Caco-2 (cell line): ENCODE measurements around the gene ERC2. TPM values are rescaled to one million over a fixed set of nuclear protein-coding genes. Genes with fewer than 3 reads are reported as not detected.

Experiments used
- BruUV-seq: library from RNA; stranded (reverse); fragments of 400-500 nt; replicated peaks from 2 replicates; lab custom pipeline; 2021; lab: Mats Ljungman, UMichigan
- CTCF ChIA-PET: fragments of 300-600 bp; sonication (Branson Sonifier 250); formaldehyde crosslinking; loops from one replicate; lab custom pipeline; 2022; ENCODE audit warnings: antibody characterized with exemption; lab: Charles Lee
- POLR2A ChIA-PET: fragments of 300-600 bp; sonication (Branson Sonifier 250); formaldehyde crosslinking; loops from one replicate; lab custom pipeline; 2022; ENCODE audit warnings: antibody characterized with exemption; lab: Charles Lee
- DNase-seq, 2 experiments: peaks; one replicate each; pipeline versions ENCODE4 v3.0.0 to v3.0.0-alpha.2; 2020 to 2022
- H3K27me3 ChIP-seq: replicated peaks from 2 replicates; pipeline ENCODE4 v1.6.0; 2011; ENCODE audit warnings: low read length; ENCODE audit not compliant: control insufficient read depth, insufficient read depth
- H3K36me3 ChIP-seq: 2 replicates; pipeline ENCODE4 v1.5.1; 2011; ENCODE audit warnings: low read length; ENCODE audit not compliant: control insufficient read depth, insufficient read depth
- H3K4me1 ChIP-seq: fragments of 250-450 bp; sonication (Bioruptor Pico); 2 replicates; pipeline ENCODE4 v1.5.1; 2020; ENCODE audit warnings: mild to moderate bottlenecking
- H3K4me3 ChIP-seq: 2 replicates; pipeline ENCODE4 v1.5.1; 2011; ENCODE audit warnings: low read depth, mild to moderate bottlenecking, control low read depth, low read length
- H3K9me3 ChIP-seq: fragments of 250-450 bp; sonication (Bioruptor Pico); 2 replicates; pipeline ENCODE4 v1.5.1; 2020; ENCODE audit warnings: mild to moderate bottlenecking, moderate library complexity
- H3K27ac Mint-ChIP-seq: one replicate; pipeline ENCODE4 v1.8.0; 2022; ENCODE audit warnings: mixed read lengths; ENCODE audit not compliant: unreplicated experiment
- H3K27me3 Mint-ChIP-seq: one replicate; pipeline ENCODE4 v1.8.0; 2022; ENCODE audit warnings: mixed read lengths; ENCODE audit not compliant: insufficient read depth, unreplicated experiment
- H3K36me3 Mint-ChIP-seq: one replicate; pipeline ENCODE4 v1.8.0; 2022; ENCODE audit warnings: mild to moderate bottlenecking, mixed read lengths; ENCODE audit not compliant: insufficient read depth, unreplicated experiment
- H3K4me1 Mint-ChIP-seq: one replicate; pipeline ENCODE4 v1.8.0; 2022; ENCODE audit warnings: low read depth, mixed read lengths; ENCODE audit not compliant: unreplicated experiment
- H3K4me3 Mint-ChIP-seq: one replicate; pipeline ENCODE4 v1.8.0; 2022; ENCODE audit warnings: mild to moderate bottlenecking, moderate library complexity, mixed read lengths; ENCODE audit not compliant: unreplicated experiment
- H3K9me3 Mint-ChIP-seq: one replicate; pipeline ENCODE4 v1.8.0; 2022; ENCODE audit warnings: mixed read lengths; ENCODE audit not compliant: unreplicated experiment
- CTCF ChIP-seq, 2 experiments: fragments of 200-600 bp in 1 of 2; IDR thresholded peaks; 1 replicate in 1 of 2; 2 replicates in 1 of 2; pipeline versions ENCODE4 v1.5.1 to v1.8.0; 2011 to 2022; ENCODE audit warnings: antibody characterized with exemption in 1 of 2, control low read depth in 1 of 2, inconsistent platforms in 1 of 2, low read depth in 1 of 2, low read length in 1 of 2, mild to moderate bottlenecking in 1 of 2, moderate library complexity in 1 of 2; ENCODE audit not compliant: insufficient read depth in 1 of 2, severe bottlenecking in 1 of 2, unreplicated experiment in 1 of 2
- intact Hi-C: fragments of 100-400 bp; cut with micrococcal nuclease; formaldehyde crosslinking; loops from one replicate; pipeline ENCODE4 v1.10.0; 2022; ENCODE audit not compliant: unreplicated experiment
- total RNA-seq: library from RNA; stranded (reverse); gene quantifications from 2 replicates; pipeline ENCODE4 v1.2.3, GENCODE V29; 2022

Gene ERC2
- total RNA-seq, 1 experiment from 2014 or later = 0.54 TPM

- no peak for TF ChIP-seq CTCF (IDR thresholded peaks at IDR 0.05; ENCODE audit: insufficient read depth in 1 of 2, low read depth in 1 of 2, low read length in 1 of 2, severe bottlenecking in 1 of 2, unreplicated experiment in 1 of 2)
- Mint-ChIP-seq H3K36me3 (no peaks in the 10 kb centered on the region), H3K27ac (no peak overlapping the region), H3K27me3 (no peaks in the 10 kb centered on the region), H3K9me3 (no peaks in the 10 kb centered on the region), H3K4me1 (no peaks in the 10 kb centered on the region), H3K4me3 (no peak overlapping the region)
- Histone ChIP-seq H3K4me1 (no peaks in the 10 kb centered on the region), H3K36me3 (no peaks in the 10 kb centered on the region), H3K27me3 (no peaks in the 10 kb centered on the region), H3K4me3 (no peak overlapping the region), H3K9me3 (no peaks in the 10 kb centered on the region)
- POLR2A ChIA-PET = no interaction called here
- CTCF ChIA-PET = no interaction called here
- intact Hi-C loops = no loop called here
- BruUV-seq = no TSS peak
- DNase-seq = no peak
Measured at GRCh38 chr3:56025326-56025725, 442.9 kb downstream of the ERC2 start.

- Mint-ChIP-seq H3K27me3 (no peaks in the 10 kb centered on the region), H3K9me3 (no peaks in the 10 kb centered on the region), H3K36me3 (no peaks in the 10 kb centered on the region), H3K4me3 (no peak overlapping the region), H3K27ac (no peak overlapping the region), H3K4me1 (peaks cover 1% of the 10 kb centered on the region)
- Histone ChIP-seq H3K27me3 (no peaks in the 10 kb centered on the region), H3K36me3 (no peaks in the 10 kb centered on the region), H3K4me3 (no peak overlapping the region), H3K9me3 (no peaks in the 10 kb centered on the region), H3K4me1 (0 out of 2 replicates have a peak, but pooled peaks cover 3% of the 10 kb centered on the region)
- no peak for DNase-seq
- POLR2A ChIA-PET = no interaction called here
- CTCF ChIA-PET = interaction anchor here (1.2 kb wide), 1 partner anchor 19 kb away, joined by 3 read pairs; no protein-coding TSS in a partner anchor
- BruUV-seq = no TSS peak
- no peak for TF ChIP-seq CTCF (IDR thresholded peaks at IDR 0.05; ENCODE audit: insufficient read depth in 1 of 2, low read depth in 1 of 2, low read length in 1 of 2, severe bottlenecking in 1 of 2, unreplicated experiment in 1 of 2)
- intact Hi-C loops = no loop called here
Measured at GRCh38 chr3:56023546-56023945, 444.7 kb downstream of the ERC2 start.

GRCh38 chr3:56022619-56023018 lies 445.6 kb downstream of the ERC2 start:
- Mint-ChIP-seq H3K36me3 (no peaks in the 10 kb centered on the region), H3K4me1 (peaks cover 10% of the 10 kb centered on the region), H3K4me3 (no peak overlapping the region), H3K27ac (no peak overlapping the region), H3K27me3 (no peaks in the 10 kb centered on the region), H3K9me3 (no peaks in the 10 kb centered on the region)
- intact Hi-C loops = no loop called here
- Histone ChIP-seq H3K4me3 (no peak overlapping the region), H3K36me3 (no peaks in the 10 kb centered on the region), H3K9me3 (no peaks in the 10 kb centered on the region), H3K4me1 (peaks cover 6% of the 10 kb centered on the region), H3K27me3 (no peaks in the 10 kb centered on the region)
- no TSS peak for BruUV-seq
- DNase-seq = no peak
- ChIA-PET CTCF (interaction anchor here (1.2 kb wide), 1 partner anchor 20 kb away, joined by 3 read pairs; no protein-coding TSS in a partner anchor), POLR2A (no interaction called here)
- no peak for TF ChIP-seq CTCF (IDR thresholded peaks at IDR 0.05; ENCODE audit: insufficient read depth in 1 of 2, low read depth in 1 of 2, low read length in 1 of 2, severe bottlenecking in 1 of 2, unreplicated experiment in 1 of 2)
